ENCODE measurements around the gene ADAM15. TPM values are rescaled to one million over a fixed set of nuclear protein-coding genes. Genes with fewer than 3 reads are reported as not detected.
A peak's percentile ranks its signal among the peaks of the same experiment; 100 is the strongest.

Gene ADAM15
- total and polyA plus RNA-seq, 4 donors: 10.8 to 26.8 (median 17.5) TPM

GRCh38 chr1:155103325-155103724, 52.2 kb downstream of the ADAM15 start:
- Histone ChIP-seq H3K27ac (ENCODE audit: low read depth in 1 of 2, low read length in 2 of 2) (peak overlapping the region; percentile 95 to 100), H3K9me3 (ENCODE audit: control insufficient read depth in 4 of 4, low read length in 3 of 4) (no peaks in the 10 kb centered on the region), H3K36me3 (ENCODE audit: control insufficient read depth in 4 of 4, insufficient read depth in 3 of 4, low read depth in 1 of 4, low read length in 3 of 4) (no peaks in the 10 kb centered on the region), H3K27me3 (ENCODE audit: control insufficient read depth in 4 of 4, insufficient read depth in 4 of 4, low read length in 3 of 4) (no peaks in the 10 kb centered on the region), H3K9ac (ENCODE audit: low read depth in 1 of 2, low read length in 2 of 2) (no peak overlapping the region), H3K4me3 (ENCODE audit: low read depth in 1 of 3, low read length in 3 of 3) (no peak overlapping the region), H3K4me1 (ENCODE audit: control insufficient read depth in 4 of 4, insufficient read depth in 4 of 4, low read length in 3 of 4) (peaks cover 3 to 44% (median 14%) of the 10 kb centered on the region in 4 donors)
- TF ChIP-seq RXRA (IDR thresholded peaks at IDR 0.05): peak; percentile 81
- TF ChIP-seq YY1 (IDR thresholded peaks at IDR 0.05): peak; percentile 53
- TF ChIP-seq TAF1 (conservative IDR thresholded peaks at IDR 0.05): no peak
- TF ChIP-seq NR2F2 (IDR thresholded peaks at IDR 0.05): no peak
- TF ChIP-seq SP1 (IDR thresholded peaks at IDR 0.05): peak; percentile 70
- peak; percentile 24 for TF ChIP-seq MAX (IDR thresholded peaks at IDR 0.05)
- TF ChIP-seq JUND (IDR thresholded peaks at IDR 0.05): peak; percentile 26 to 35
- TF ChIP-seq REST (IDR thresholded peaks at IDR 0.05): peak; percentile 86
- TF ChIP-seq HNF4A (conservative IDR thresholded peaks at IDR 0.05): peak; percentile 67 to 69
- no peak for DNase-seq (ENCODE audit: low spot score)
- 45% methylated on average over 9 of the region's 9 CpGs for WGBS

- TF ChIP-seq HNF4A (conservative IDR thresholded peaks at IDR 0.05): peak in 1 of 2 donors; percentile 11
- no peak for TF ChIP-seq HNF4G (IDR thresholded peaks at IDR 0.05)
- TF ChIP-seq NR2F2 (IDR thresholded peaks at IDR 0.05): peak; percentile 7
- H3K4me3 ChIP-seq (ENCODE audit: low read depth in 1 of 3, low read length in 3 of 3): no peak overlapping the region
- peak overlapping the region; percentile 95 to 100 for H3K27ac ChIP-seq (ENCODE audit: low read depth in 1 of 2, low read length in 2 of 2)
- no peaks in the 10 kb centered on the region for H3K27me3 ChIP-seq (ENCODE audit: control insufficient read depth in 4 of 4, insufficient read depth in 4 of 4, low read length in 3 of 4)
- WGBS: 57% methylated on average over 7 of the region's 7 CpGs
- H3K9me3 ChIP-seq (ENCODE audit: control insufficient read depth in 4 of 4, low read length in 3 of 4): no peaks in the 10 kb centered on the region
- DNase-seq (ENCODE audit: low spot score): no peak
- H3K9ac ChIP-seq (ENCODE audit: low read depth in 1 of 2, low read length in 2 of 2): peak overlapping the region in 1 of 2 donors; percentile 26
- no peaks in the 10 kb centered on the region for H3K36me3 ChIP-seq (ENCODE audit: control insufficient read depth in 4 of 4, insufficient read depth in 3 of 4, low read depth in 1 of 4, low read length in 3 of 4)
- H3K4me1 ChIP-seq (ENCODE audit: control insufficient read depth in 4 of 4, insufficient read depth in 4 of 4, low read length in 3 of 4): peaks cover 3 to 46% (median 15%) of the 10 kb centered on the region in 4 donors
These were observed 53.8 kb downstream of the ADAM15 start for GRCh38 chr1:155104605-155105534.

- no peaks in the 10 kb centered on the region for H3K27me3 ChIP-seq (ENCODE audit: control insufficient read depth in 4 of 4, insufficient read depth in 4 of 4, low read length in 3 of 4)
- H3K36me3 ChIP-seq (ENCODE audit: control insufficient read depth in 4 of 4, insufficient read depth in 3 of 4, low read depth in 1 of 4, low read length in 3 of 4): no peaks in the 10 kb centered on the region
- H3K27ac ChIP-seq (ENCODE audit: low read depth in 1 of 2, low read length in 2 of 2): peak overlapping the region; percentile 95 to 100
- DNase-seq (ENCODE audit: low spot score): no peak
- WGBS: 22% methylated on average over 7 of the region's 7 CpGs
- H3K4me1 ChIP-seq (ENCODE audit: control insufficient read depth in 4 of 4, insufficient read depth in 4 of 4, low read length in 3 of 4): peaks cover 3 to 46% (median 15%) of the 10 kb centered on the region in 4 donors
- H3K9ac ChIP-seq (ENCODE audit: low read depth in 1 of 2, low read length in 2 of 2): no peak overlapping the region
- no peak overlapping the region for H3K4me3 ChIP-seq (ENCODE audit: low read depth in 1 of 3, low read length in 3 of 3)
- H3K9me3 ChIP-seq (ENCODE audit: control insufficient read depth in 4 of 4, low read length in 3 of 4): no peaks in the 10 kb centered on the region
- TF ChIP-seq TAF1 (conservative IDR thresholded peaks at IDR 0.05) (peak; percentile 80), NR2F2 (IDR thresholded peaks at IDR 0.05) (peak; percentile 30), EGR1 (IDR thresholded peaks at IDR 0.05; ENCODE audit: low read depth in 2 of 2) (peak in 1 of 2 donors; percentile 68), RXRA (IDR thresholded peaks at IDR 0.05) (peak; percentile 89 to 95), REST (IDR thresholded peaks at IDR 0.05) (peak; percentile 83), FOXA1 (IDR thresholded peaks at IDR 0.05) (peak; percentile 47), HNF4A (conservative IDR thresholded peaks at IDR 0.05) (peak; percentile 94 to 96), RAD21 (IDR thresholded peaks at IDR 0.05) (peak; percentile 38 to 50), ZBTB33 (IDR thresholded peaks at IDR 0.05) (peak; percentile 89), ATF3 (IDR thresholded peaks at IDR 0.05) (no peak), YY1 (IDR thresholded peaks at IDR 0.05) (peak; percentile 93), SP1 (IDR thresholded peaks at IDR 0.05) (peak; percentile 98), MAX (IDR thresholded peaks at IDR 0.05) (peak; percentile 85), HNF4G (IDR thresholded peaks at IDR 0.05) (peak; percentile 83)
These were observed 54.5 kb downstream of the ADAM15 start for GRCh38 chr1:155105604-155106011.
